Fibroblast of skin of left biceps (primary cell): Measurements from ENCODE around the gene GANC.

ENCODE experiments used
- DNase-seq, 2 experiments: peaks; one replicate each; pipeline ENCODE4 v3.0.0-alpha.2; 2013; ENCODE audit warnings: low read depth in 2 of 2

The GANC gene

DNA sequence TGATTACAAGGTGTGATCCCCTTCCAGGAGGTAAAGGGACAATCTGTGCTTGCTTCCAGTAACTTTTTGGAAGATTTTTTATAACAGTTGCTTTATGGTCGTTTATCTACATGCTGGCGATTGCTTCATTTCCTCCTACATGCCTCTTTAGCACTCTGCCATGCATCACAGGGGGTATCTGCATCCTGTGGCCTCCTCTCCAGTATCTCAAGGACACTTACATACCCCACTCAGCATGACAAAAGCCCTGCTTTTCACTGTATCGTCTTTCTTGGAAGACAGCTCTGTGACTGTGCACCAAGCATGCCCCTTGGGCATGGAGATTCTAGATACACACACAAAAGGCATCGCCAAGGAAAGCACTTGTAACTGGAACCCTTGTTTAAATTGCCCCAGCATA, 111.6 kb downstream of the GANC start:
- DNase-seq = no peak

DNA sequence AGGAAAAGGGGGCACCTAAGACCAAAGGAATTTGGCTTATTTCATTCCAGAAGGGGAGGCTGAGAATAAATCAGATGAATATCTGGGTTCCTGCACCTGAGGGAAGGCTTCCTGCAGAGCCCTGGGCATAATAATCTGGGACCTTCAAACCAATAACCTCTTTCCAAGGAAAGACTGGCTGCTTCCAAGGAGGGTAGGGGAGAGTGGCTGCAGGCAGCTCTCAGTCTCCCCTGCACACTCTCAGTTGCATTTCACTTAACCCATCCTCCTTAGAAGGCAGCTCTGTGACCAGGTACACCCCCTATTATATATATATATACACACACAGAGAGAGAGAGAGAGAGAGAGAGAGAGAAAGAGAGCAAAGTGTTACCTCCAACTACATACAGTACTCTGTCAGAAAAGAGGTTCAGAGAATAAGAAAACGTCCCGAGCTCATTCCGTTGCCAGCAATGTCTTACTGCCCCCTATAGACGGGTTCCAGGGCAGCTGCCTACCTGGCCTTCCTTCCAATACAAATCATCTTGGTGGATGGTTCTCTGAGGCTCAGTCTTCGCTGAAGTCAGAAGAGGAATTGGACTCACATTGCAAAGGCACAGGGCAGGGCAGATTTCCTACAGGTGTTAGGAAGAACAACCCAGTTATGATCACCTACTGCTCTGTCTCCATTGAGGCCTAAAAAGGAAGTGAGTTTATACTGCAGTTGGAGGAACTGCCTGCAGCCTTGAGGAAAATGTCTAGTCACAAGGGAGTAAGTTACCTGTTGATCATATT, 112.4 kb downstream of the GANC start:
- DNase-seq = peak in 1 of 2 experiments; percentile 12

DNA sequence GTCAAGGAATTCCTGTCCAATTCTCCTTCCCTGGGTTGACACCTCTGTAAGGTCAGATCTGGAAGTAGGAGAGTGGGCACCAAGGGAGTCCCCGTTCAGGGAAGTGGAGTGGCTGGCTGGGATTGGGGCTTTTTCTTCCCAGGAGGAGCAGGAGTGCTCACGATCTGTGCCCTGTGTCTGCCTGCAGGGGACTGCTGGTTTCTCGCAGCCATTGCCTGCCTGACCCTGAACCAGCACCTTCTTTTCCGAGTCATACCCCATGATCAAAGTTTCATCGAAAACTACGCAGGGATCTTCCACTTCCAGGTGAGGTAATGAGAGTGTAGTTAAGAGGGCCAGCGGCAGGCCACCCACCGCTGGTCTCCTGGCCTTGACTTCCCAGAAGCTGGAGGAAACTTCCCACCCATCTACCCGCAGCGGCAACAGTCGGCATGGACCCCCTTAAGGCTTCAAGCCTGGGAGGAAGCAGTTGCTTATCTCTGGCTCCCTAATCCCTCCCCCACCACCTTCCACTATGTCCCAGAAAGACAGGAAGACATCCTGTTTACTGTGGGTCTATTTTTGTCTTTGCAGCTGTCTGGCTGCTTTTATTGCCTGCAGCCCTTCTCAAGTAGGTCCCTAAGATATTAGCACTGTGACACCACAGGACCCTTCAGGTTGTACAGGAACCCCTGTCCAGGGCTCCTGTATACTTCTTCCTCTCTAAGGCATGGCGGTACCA, 113.1 kb downstream of the GANC start:
- no peak for DNase-seq

DNA sequence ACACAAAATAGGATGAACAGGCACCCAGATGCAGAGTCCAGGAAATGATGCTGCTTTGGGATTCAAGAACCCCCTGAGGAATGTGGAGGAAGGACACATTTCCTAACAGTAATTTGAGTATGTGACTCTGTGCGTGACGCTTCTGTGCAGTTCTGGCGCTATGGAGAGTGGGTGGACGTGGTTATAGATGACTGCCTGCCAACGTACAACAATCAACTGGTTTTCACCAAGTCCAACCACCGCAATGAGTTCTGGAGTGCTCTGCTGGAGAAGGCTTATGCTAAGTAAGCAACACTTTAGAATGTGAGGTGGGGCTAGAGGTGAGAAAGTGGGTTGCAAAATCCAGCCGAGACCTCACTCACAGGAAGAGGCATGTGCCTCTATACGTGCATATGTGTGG, 114.6 kb downstream of the GANC start:
- no peak for DNase-seq

DNA sequence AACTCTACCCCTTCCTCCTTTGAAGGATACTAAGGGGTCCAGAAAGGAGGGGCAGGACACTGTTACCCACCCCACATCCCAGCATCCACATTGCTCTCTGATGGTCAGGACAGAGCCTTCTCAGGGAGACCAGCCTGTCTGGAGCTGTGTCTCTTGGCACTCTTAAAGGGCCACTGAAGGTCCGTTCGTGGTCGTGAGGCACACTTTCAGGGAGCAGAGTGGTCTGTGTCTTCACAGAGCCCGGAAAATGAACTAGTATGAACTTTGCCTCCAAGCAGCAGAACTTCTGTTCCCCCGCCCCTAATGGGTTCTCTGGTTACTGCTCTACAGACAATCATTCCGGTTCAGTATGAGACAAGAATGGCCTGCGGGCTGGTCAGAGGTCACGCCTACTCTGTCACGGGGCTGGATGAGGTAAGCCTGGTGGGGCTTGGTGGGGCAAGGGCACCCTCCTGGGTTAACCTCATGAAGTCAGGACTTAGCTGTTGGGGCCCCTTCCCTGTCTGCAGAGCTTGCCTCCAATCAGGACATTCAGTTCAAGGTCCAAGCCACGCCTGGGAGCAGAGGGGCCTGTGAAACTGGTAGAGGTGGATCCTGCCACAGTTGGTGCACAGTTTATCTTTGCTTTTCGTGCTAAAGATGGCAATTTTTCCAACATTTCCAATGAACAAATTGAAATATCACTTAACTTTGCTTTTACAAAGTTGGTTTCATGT, 119.5 kb downstream of the GANC start:
- DNase-seq = no peak

DNA sequence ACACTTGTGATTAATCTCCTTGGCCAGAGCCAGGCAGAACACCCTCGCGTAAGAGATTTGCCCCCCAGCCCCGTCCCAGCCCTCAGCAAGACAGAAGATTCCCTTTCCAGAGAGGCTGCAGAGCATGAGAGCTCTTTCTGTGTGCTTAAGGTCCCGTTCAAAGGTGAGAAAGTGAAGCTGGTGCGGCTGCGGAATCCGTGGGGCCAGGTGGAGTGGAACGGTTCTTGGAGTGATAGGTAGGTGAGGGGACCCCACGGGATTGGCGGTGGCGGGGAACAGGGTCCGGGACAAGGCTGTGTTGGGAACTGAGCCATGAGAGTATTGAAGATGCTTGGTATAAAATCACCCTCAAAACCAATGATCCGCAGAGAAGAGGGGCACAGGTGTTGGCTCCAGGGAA, 121.1 kb downstream of the GANC start:
- no peak for DNase-seq

DNA sequence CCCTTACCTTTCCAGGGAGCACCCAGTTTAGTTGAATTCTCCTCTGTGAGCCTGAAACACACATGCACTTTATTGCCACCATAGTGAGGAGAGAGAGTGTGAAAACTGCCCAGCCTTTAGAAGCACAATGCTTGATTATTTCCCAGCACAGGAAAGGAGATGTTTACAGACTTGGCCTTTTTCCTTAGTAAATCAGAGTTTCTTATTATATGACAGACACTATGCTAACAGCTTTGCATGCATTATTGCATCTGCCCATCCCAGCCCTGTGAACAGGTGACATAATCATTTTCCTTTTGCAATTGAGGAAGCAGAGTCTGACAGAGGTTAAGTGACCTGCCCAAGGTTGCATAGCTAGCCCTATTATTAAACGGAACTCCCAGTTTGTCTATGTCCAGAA, 122.8 kb downstream of the GANC start:
- DNase-seq = no peak

DNA sequence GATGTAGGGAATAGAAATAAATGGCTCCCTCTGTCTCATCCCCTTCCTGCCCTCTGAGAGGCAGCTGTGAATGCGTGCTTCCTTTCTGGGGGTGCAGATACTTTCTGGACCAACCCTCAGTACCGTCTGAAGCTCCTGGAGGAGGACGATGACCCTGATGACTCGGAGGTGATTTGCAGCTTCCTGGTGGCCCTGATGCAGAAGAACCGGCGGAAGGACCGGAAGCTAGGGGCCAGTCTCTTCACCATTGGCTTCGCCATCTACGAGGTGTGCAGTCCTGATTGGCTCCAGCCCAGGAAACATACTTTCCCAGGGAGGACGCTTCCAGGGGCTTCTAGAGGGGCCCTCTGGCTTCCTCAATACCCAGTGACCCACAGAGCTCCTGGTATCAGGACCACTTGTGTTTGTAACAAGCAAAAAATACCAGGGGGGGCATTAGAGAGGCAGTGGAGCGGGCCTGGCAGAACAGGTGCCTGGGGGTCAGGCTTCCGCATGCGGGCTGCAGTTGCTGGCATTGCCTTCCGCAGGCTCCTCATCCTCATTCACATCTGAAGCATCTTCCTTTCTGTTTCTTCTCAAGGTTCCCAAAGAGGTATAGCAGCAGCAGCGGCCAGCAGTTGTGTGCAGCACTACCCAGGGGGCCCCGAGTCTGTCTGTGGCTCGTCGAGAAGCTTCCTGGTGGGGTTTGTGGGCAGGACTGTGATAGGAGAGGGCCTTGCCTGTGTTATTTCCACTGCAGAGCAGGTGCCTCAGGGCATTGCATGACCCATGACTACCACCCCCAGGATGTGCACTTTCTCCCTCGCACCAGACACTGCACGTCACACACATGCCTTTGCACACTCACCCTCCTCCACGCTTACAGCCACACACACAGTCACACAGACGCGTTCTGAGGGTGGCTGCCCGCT, 128.8 kb downstream of the GANC start:
- DNase-seq = no peak

DNA sequence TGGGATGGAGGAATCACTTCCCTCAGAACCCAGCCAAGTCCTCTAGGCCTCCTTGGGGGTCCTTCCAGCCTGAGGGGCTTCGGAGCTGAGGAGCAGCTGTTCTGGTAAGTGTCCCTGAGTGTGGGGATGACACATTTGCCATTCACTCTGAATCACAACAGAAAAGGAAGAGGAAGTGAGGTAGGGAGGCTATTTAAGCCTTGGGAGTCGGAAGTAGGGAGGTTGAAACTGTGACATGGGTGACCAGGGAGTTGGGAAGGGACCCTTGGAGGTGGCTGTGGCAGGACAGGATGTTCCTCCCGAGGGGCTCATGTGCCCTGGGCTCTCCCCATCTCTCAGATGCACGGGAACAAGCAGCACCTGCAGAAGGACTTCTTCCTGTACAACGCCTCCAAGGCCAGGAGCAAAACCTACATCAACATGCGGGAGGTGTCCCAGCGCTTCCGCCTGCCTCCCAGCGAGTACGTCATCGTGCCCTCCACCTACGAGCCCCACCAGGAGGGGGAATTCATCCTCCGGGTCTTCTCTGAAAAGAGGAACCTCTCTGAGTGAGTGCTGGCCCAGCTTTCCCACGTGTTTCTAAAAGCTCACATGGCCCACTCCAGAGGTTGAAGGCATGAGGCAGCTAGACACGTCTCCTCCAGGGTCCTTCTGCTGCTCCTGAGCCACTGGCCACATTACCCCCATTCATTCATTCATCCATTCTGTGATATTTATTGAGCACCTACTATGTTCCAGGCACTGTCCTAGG, 129.6 kb downstream of the GANC start:
- DNase-seq = no peak

DNA sequence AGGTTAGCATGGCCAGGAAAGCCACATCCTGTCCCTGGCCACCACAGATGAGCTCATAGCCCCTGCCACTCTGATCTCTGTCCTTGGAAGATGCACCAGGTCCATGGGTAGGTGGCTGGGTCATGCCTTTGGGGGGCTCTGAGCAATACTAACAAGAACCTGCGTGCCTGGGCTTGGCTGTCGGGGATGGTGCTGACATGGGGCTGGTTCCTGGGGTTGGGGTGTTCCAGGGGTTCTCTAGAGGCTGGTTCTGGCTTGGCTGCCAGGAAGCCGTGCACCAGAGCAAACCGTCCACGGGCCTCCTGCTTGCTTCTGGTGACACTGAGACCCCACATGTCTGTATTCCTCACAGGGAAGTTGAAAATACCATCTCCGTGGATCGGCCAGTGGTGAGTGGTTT, 130.4 kb downstream of the GANC start:
- no peak for DNase-seq

DNA sequence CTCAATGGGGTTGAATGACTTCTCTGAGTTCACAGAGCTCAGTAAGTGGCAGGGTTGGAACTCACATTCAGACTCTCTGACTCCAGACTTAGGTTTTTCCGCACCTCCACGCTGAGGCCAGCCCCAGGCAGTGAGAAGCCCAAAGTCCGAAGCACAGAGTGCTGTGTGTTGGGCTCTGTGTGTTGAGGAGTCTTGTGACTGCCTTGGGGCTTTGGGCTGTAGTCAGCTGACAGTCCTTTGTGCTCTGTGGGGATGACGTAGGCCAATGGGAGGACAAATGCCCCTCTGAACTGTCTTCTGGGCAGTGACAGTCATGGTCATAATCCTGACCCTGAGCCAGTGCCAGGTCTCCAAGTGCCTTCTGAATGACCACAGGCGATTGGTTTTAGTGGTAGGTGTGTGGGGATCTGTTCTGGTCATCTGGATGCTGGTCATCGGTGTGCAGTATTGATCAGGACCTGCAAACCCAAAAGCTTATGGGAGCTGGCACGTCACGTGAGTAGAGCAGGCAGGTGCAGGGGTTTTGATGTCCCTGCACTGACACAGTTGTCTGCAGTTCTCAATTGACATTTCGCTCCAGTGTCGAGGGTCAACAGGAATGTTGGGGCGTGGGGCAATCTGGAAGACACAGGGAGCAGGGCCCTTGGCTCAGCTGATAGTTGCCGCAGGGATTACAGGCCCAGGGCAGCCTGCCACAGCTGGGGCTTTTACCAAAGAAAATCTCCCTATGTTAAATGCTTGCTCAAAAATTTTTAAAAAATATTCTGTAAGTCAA, 131.6 kb downstream of the GANC start:
- DNase-seq = no peak

DNA sequence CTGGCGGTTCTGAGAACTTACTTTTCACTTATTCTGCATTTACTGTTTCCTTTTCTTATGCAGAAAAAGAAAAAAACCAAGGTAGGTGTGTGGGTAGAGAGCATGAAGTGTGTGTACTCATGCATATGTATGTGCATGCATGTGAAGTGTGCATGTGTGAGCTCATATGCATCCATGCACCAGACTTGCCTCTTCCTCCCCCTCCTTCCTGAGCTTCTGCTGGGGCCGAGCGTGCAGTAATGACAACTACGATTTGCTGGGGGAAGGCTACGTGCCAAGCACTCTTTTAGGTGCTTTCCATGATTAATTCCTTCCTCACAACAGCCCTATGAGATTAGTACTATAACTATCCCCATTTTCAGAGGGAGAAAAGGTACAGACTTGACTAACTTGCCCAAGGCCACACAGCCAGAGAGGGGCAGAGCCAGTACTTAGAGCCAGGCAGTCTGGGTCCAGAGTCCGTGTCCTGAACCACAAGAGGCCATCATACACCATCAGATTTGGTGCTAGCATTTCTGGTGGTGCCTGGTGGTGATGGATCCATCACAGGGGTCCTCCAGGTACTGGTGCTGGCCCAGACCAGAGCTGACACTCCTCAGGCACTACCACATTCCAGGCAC, 133.0 kb downstream of the GANC start:
- no peak for DNase-seq
